NCI-H748 (cell line): Measurements from ENCODE around the gene RNF223.
"Not testable (repeated sequence)": the region's sequence is repeated elsewhere in the genome, so short reads cannot be mapped to it uniquely, and the experiment has no call there.

Experiments
- DNase-seq: peaks from one replicate; lab custom pipeline; 2025; ENCODE audit not compliant: unreplicated experiment; lab: John Stamatoyannopoulos, UW

RNF223 gene

GRCh38 chr1:1110561-1110971 lies 36.5 kb upstream of the RNF223 start:
- no peak for DNase-seq

- no peak for DNase-seq
These were observed 35.6 kb upstream of the RNF223 start for GRCh38 chr1:1109743-1110142.

GRCh38 chr1:1106510-1107221 lies 32.6 kb upstream of the RNF223 start:
- DNase-seq: no peak

- DNase-seq: not testable (repeated sequence)
These were observed 30.0 kb upstream of the RNF223 start for GRCh38 chr1:1104152-1104551.

- DNase-seq: no peak
These were observed 27.4 kb upstream of the RNF223 start for GRCh38 chr1:1101503-1101902.

- no peak for DNase-seq
These were observed 26.2 kb upstream of the RNF223 start for GRCh38 chr1:1100296-1100695.

GRCh38 chr1:1099506-1100183 lies 25.5 kb upstream of the RNF223 start:
- DNase-seq: no peak

- no peak for DNase-seq
These were observed 24.7 kb upstream of the RNF223 start for GRCh38 chr1:1098681-1099421.

GRCh38 chr1:1096136-1096535 lies 22.0 kb upstream of the RNF223 start:
- not testable (repeated sequence) for DNase-seq

- no peak for DNase-seq
These were observed 20.9 kb upstream of the RNF223 start for GRCh38 chr1:1094981-1095380.

- DNase-seq: no peak
These were observed 19.5 kb upstream of the RNF223 start for GRCh38 chr1:1093610-1093943.

GRCh38 chr1:1092894-1093609 lies 18.9 kb upstream of the RNF223 start:
- DNase-seq: no peak

GRCh38 chr1:1092149-1092855 lies 18.2 kb upstream of the RNF223 start:
- DNase-seq: no peak

- no peak for DNase-seq
These were observed 17.4 kb upstream of the RNF223 start for GRCh38 chr1:1091344-1092148.

GRCh38 chr1:1090424-1091343 lies 16.6 kb upstream of the RNF223 start:
- no peak for DNase-seq

- DNase-seq: no peak
These were observed 15.8 kb upstream of the RNF223 start for GRCh38 chr1:1089731-1090423.

GRCh38 chr1:1088801-1089680 lies 14.9 kb upstream of the RNF223 start:
- DNase-seq: no peak
